Endothelial cell of umbilical vein (primary cell): Measurements from ENCODE around the gene SNTA1. TPM values are rescaled to one million over a fixed set of nuclear protein-coding genes. Genes with fewer than 3 reads are reported as not detected.

Experiments used
- BruUV-seq: library from RNA; stranded (reverse); fragments of 400-500 nt; replicated peaks from 2 replicates; lab custom pipeline; 2021; lab: Mats Ljungman, UMichigan
- CTCF ChIA-PET: fragments of 300-600, 350-600 bp; sonication (Branson Sonifier 250); formaldehyde crosslinking; loops from one replicate; lab custom pipeline; 2021; ENCODE audit warnings: antibody characterized with exemption, inconsistent platforms; lab: Charles Lee
- POLR2A ChIA-PET: fragments of 300-600, 350-600 bp; sonication (Branson Sonifier 250); formaldehyde crosslinking; loops from one replicate; lab custom pipeline; 2021; ENCODE audit warnings: antibody characterized with exemption, inconsistent platforms; lab: Charles Lee
- DNase-seq: peaks from one replicate; pipeline ENCODE4 v3.0.0-alpha.2; 2011; ENCODE audit warnings: low read depth, low spot score
- FAIRE-seq: peaks from 2 replicates; lab custom pipeline; 2011; peaks lifted over from hg19 to GRCh38; lab: Jason Lieb, UNC
- H2AFZ ChIP-seq: 2 replicates; pipeline ENCODE4 v1.6.0; 2012; ENCODE audit warnings: low read depth, low read length, control low read depth, inconsistent platforms
- H3K27ac ChIP-seq: 2 replicates; pipeline ENCODE4 v1.5.1; 2011; ENCODE audit warnings: low read depth, mild to moderate bottlenecking, control low read depth, low read length, moderate library complexity; ENCODE audit not compliant: insufficient read depth
- H3K27me3 ChIP-seq, 2 experiments: 2 replicates each; pipeline versions ENCODE4 v1.6.0 to v1.6.1; 2011; ENCODE audit warnings: low read length in 2 of 2, mixed read lengths in 1 of 2; ENCODE audit not compliant: control insufficient read depth in 2 of 2, insufficient read depth in 2 of 2
- H3K36me3 ChIP-seq, 2 experiments: 2 replicates in 1 of 2; 3 replicates in 1 of 2; pipeline ENCODE4 v1.5.1; 2011; ENCODE audit warnings: low read length in 2 of 2, mild to moderate bottlenecking in 1 of 2, moderate library complexity in 1 of 2; ENCODE audit not compliant: control insufficient read depth in 2 of 2, insufficient read depth in 2 of 2; ENCODE audit errors: extremely low read depth in 1 of 2
- H3K4me1 ChIP-seq: 3 replicates; pipeline ENCODE4 v1.5.1; 2011; ENCODE audit warnings: mild to moderate bottlenecking, low read length; ENCODE audit not compliant: control insufficient read depth, insufficient read depth; ENCODE audit errors: extremely low read depth
- H3K4me2 ChIP-seq: 2 replicates; pipeline ENCODE4 v1.6.1; 2011; ENCODE audit warnings: low read length, control low read depth, mixed read lengths; ENCODE audit not compliant: insufficient read depth
- H3K4me3 ChIP-seq, 3 experiments: fragments of 200-600 bp in 1 of 3; sonication (generic), shearing (Covaris generic) in 1 of 3; replicated peaks in 1 of 3; 2 replicates each; pipeline ENCODE4 v1.5.1; 2011 to 2016; ENCODE audit warnings: control low read depth in 3 of 3, low read length in 3 of 3, mild to moderate bottlenecking in 2 of 3, inconsistent platforms in 1 of 3, low read depth in 1 of 3, moderate library complexity in 1 of 3; ENCODE audit not compliant: insufficient read depth in 1 of 3
- H3K79me2 ChIP-seq: 2 replicates; pipeline ENCODE4 v1.6.0; 2012; ENCODE audit warnings: low read length, inconsistent platforms; ENCODE audit not compliant: control insufficient read depth, insufficient read depth
- H3K9ac ChIP-seq: replicated peaks from 2 replicates; pipeline ENCODE3; 2011; ENCODE audit warnings: low read length, control low read depth; ENCODE audit not compliant: insufficient read depth; ENCODE audit errors: extremely low read depth
- H3K9me1 ChIP-seq: replicated peaks from 3 replicates; pipeline ENCODE4 v1.6.0; 2011; ENCODE audit warnings: mild to moderate bottlenecking, low read length; ENCODE audit not compliant: control insufficient read depth, insufficient read depth; ENCODE audit errors: extremely low read depth
- H3K9me3 ChIP-seq: replicated peaks from 2 replicates; pipeline ENCODE4 v1.5.1; 2012; ENCODE audit warnings: low read length, inconsistent platforms; ENCODE audit not compliant: control insufficient read depth, insufficient read depth
- H4K20me1 ChIP-seq: replicated peaks from 2 replicates; pipeline ENCODE3; 2011; ENCODE audit warnings: mild to moderate bottlenecking, low read length; ENCODE audit not compliant: control insufficient read depth, insufficient read depth; ENCODE audit errors: extremely low read depth
- EZH2 ChIP-seq: IDR thresholded peaks from 2 replicates; pipeline ENCODE4 v1.6.1; 2012; ENCODE audit warnings: borderline replicate concordance, low read depth, mild to moderate bottlenecking, moderate library complexity, low read length, inconsistent platforms; ENCODE audit not compliant: severe bottlenecking
- FOS ChIP-seq: IDR thresholded peaks from 2 replicates; pipeline ENCODE4 v1.6.1; 2011; ENCODE audit warnings: mild to moderate bottlenecking, low read length, moderate library complexity, borderline replicate concordance; ENCODE audit not compliant: insufficient read depth
- GATA2 ChIP-seq: IDR thresholded peaks from 2 replicates; pipeline ENCODE4 v1.7.0; 2011; ENCODE audit warnings: low read depth, mild to moderate bottlenecking, moderate library complexity, mixed read lengths, low read length; ENCODE audit not compliant: insufficient read length, insufficient read depth
- JUN ChIP-seq: IDR thresholded peaks from 2 replicates; pipeline ENCODE4 v1.6.1; 2011; ENCODE audit warnings: borderline replicate concordance, low read depth; ENCODE audit not compliant: insufficient read length, insufficient read depth
- MYC ChIP-seq: IDR thresholded peaks from one replicate; pipeline ENCODE4 v1.6.1; 2011; ENCODE audit warnings: mild to moderate bottlenecking, low read depth, low read length
- POLR2A ChIP-seq: IDR thresholded peaks from 2 replicates; pipeline ENCODE4 v1.6.1; 2012; ENCODE audit warnings: low read depth, mild to moderate bottlenecking, control low read depth, low read length
- POLR2AphosphoS5 ChIP-seq: IDR thresholded peaks from 2 replicates; pipeline ENCODE4 v1.6.1; 2012; ENCODE audit warnings: low read depth, mild to moderate bottlenecking, control low read depth, low read length, moderate library complexity; ENCODE audit not compliant: insufficient read depth
- dilution Hi-C: fragments of 300-500 bp; cut with MboI; formaldehyde crosslinking; loops from one replicate; pipeline ENCODE4 v1.15.0; 2019; ENCODE audit warnings: low sequenced_read_pairs; ENCODE audit not compliant: extremely low pct_ligation_motif_present
- intact Hi-C: fragments of 100-400 bp; cut with micrococcal nuclease; formaldehyde crosslinking; loops from one replicate; pipeline ENCODE4 v1.10.0; 2022
- polyA plus RNA-seq, 4 experiments: library from polyadenylated mRNA; depleted of rRNA in 3 of 4; stranded (reverse) in 3 of 4; unstranded in 1 of 4; fragments of >200 nt; gene quantifications; 2 replicates each; pipeline versions ENCODE4 v1.2.1 to v1.2.3, GENCODE V29; 2011 to 2012; ENCODE audit warnings: missing spikeins in 1 of 4
- total RNA-seq: library from RNA; stranded (reverse); gene quantifications from 2 replicates; pipeline ENCODE4 v1.2.3, GENCODE V29; 2021
- TF ChIP-seq, protein P1 (sequence below), 2 donors: IDR thresholded peaks; 1 replicate in 1 of 2; 2 replicates in 1 of 2; pipeline ENCODE4 v1.5.1; 2011; ENCODE audit warnings: low read length in 2 of 2, mild to moderate bottlenecking in 2 of 2, moderate library complexity in 2 of 2, control low read depth in 1 of 2, inconsistent platforms in 1 of 2, low read depth in 1 of 2; ENCODE audit not compliant: insufficient read depth in 1 of 2; ENCODE audit errors: extremely low read depth in 1 of 2
- TF ChIP-seq, protein P2 (sequence below): IDR thresholded peaks from 2 replicates; pipeline ENCODE4 v1.6.1; 2011; ENCODE audit not compliant: insufficient read depth, insufficient read length

The SNTA1 gene
- total and polyA plus RNA-seq, 2 donors (not counting 3 experiments of a cell fraction or from before 2014, with no cell fraction given): 5.2 to 6.0 TPM

DNA sequence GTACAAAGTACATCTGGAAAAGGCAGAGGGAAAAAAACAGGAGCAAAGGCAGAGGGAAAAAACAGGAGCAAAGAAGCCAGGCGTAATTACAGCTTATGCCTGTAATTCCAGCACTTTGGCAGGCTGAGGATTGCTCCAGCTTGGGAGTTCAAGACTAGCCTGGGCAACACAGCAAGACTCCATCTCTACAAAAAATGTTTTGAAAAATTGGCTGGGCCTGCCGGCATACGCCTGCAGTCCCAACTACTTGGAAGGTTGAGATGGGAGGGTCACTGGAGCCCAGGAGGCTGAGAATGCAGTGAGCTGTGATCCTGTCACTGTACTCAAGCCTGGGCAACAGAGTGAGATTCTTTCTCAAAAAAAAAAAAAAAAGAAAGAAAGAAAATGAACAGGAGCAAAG is 27.3 kb upstream of the SNTA1 start:
- BruUV-seq: no TSS peak
- Histone ChIP-seq H3K9me3 (no peaks in the 10 kb centered on the region), H3K79me2 (no peaks in the 10 kb centered on the region), H3K9me1 (no peaks in the 10 kb centered on the region), H3K27me3 (peaks cover 6 to 14% of the 10 kb centered on the region in 2 experiments), H3K36me3 (no peaks in the 10 kb centered on the region), H2AFZ (no peak overlapping the region), H3K4me2 (no peak overlapping the region), H4K20me1 (no peaks in the 10 kb centered on the region), H3K9ac (no peak overlapping the region), H3K27ac (no peak overlapping the region), H3K4me3 (no peak overlapping the region), H3K4me1 (no peaks in the 10 kb centered on the region)
- CTCF ChIA-PET: interaction anchor here (1.2 to 1.9 kb wide), 6 partner anchors 10 to 183 kb away, joined by 4 to 7 read pairs (median 4); partner anchors contain the start of gene CBFA2T2
- dilution Hi-C loops (no loop called here), intact Hi-C loops (no loop called here)
- TF ChIP-seq, protein P1, sequence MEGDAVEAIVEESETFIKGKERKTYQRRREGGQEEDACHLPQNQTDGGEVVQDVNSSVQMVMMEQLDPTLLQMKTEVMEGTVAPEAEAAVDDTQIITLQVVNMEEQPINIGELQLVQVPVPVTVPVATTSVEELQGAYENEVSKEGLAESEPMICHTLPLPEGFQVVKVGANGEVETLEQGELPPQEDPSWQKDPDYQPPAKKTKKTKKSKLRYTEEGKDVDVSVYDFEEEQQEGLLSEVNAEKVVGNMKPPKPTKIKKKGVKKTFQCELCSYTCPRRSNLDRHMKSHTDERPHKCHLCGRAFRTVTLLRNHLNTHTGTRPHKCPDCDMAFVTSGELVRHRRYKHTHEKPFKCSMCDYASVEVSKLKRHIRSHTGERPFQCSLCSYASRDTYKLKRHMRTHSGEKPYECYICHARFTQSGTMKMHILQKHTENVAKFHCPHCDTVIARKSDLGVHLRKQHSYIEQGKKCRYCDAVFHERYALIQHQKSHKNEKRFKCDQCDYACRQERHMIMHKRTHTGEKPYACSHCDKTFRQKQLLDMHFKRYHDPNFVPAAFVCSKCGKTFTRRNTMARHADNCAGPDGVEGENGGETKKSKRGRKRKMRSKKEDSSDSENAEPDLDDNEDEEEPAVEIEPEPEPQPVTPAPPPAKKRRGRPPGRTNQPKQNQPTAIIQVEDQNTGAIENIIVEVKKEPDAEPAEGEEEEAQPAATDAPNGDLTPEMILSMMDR (IDR thresholded peaks at IDR 0.05; ENCODE audit: extremely low read depth in 1 of 2, insufficient read depth in 1 of 2, low read depth in 1 of 2, low read length in 2 of 2): no peak
- TF ChIP-seq GATA2 (no peak), MYC (no peak), FOS (no peak), POLR2A (no peak), EZH2 (no peak), POLR2AphosphoS5 (no peak), JUN (no peak)
- TF ChIP-seq, protein P2, sequence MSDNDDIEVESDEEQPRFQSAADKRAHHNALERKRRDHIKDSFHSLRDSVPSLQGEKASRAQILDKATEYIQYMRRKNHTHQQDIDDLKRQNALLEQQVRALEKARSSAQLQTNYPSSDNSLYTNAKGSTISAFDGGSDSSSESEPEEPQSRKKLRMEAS: no peak
- no peak for FAIRE-seq
- no peak for DNase-seq
- POLR2A ChIA-PET: no interaction called here
